HCT116 (cell line): ENCODE data around the gene S100A13. TPM values are rescaled to one million over a fixed set of nuclear protein-coding genes. Genes with fewer than 3 reads are reported as not detected.
"Not testable (repeated sequence)": the region's sequence is repeated elsewhere in the genome, so short reads cannot be mapped to it uniquely, and the experiment has no call there.

Experiments used
- ATAC-seq: fragments of 200-7000 bp; cut with Tn5 transposase; 2 replicates; pipeline ENCODE4 v1.9.1; 2020; ENCODE audit warnings: mild to moderate bottlenecking, moderate library complexity
- BruUV-seq: library from RNA; stranded (reverse); fragments of 400-500 nt; replicated peaks from 2 replicates; lab custom pipeline; 2021; lab: Mats Ljungman, UMichigan
- CTCF ChIA-PET: fragments of 300-600 bp; sonication (Branson Sonifier 250); formaldehyde crosslinking; loops from one replicate; lab custom pipeline; 2021; ENCODE audit warnings: antibody characterized with exemption; lab: Charles Lee
- POLR2A ChIA-PET: fragments of 300-600, 350-600 bp; sonication (Branson Sonifier 250); formaldehyde crosslinking; loops from one replicate; lab custom pipeline; 2021; ENCODE audit warnings: antibody characterized with exemption; lab: Charles Lee
- RAD21 ChIA-PET, 2 experiments: fragments of 300-600 bp; sonication (Branson Sonifier 250); formaldehyde crosslinking; loops; one replicate each; lab custom pipeline; 2023; ENCODE audit warnings: low total read pairs in 2 of 2; ENCODE audit not compliant: uncharacterized antibody in 2 of 2, unreplicated experiment in 2 of 2, low non-redundant PET in 1 of 2; lab: Charles Lee
- DNase-seq: peaks from one replicate; pipeline ENCODE4 v3.0.0-alpha.2; 2010; ENCODE audit warnings: low read depth, low spot score
- H2AFZ ChIP-seq: fragments of 200-600 bp; shearing (Covaris generic), sonication (generic); 2 replicates; pipeline ENCODE4 v1.6.1; 2017; ENCODE audit warnings: low read depth, mixed run types, mixed read lengths, antibody characterized with exemption, low read length; ENCODE audit not compliant: poor library complexity, severe bottlenecking
- H3K27ac ChIP-seq: 2 replicates; pipeline ENCODE4 v1.5.1; 2012; ENCODE audit warnings: low read depth, low read length
- H3K27me3 ChIP-seq: fragments of 200-600 bp; sonication (generic); 2 replicates; pipeline ENCODE4 v1.6.1; 2016; ENCODE audit warnings: mixed run types, low read length, mixed read lengths; ENCODE audit not compliant: insufficient read depth
- H3K36me3 ChIP-seq, 2 experiments: fragments of 200-500 bp in 1 of 2; fragments of 200-600 bp in 1 of 2; sonication (Bioruptor generic) in 1 of 2; sonication (generic) in 1 of 2; 2 replicates each; pipeline versions ENCODE4 v1.5.1 to v1.6.1; 2014 to 2016; ENCODE audit warnings: low read length in 2 of 2, inconsistent platforms in 1 of 2, mixed read lengths in 1 of 2, mixed run types in 1 of 2; ENCODE audit not compliant: insufficient read depth in 2 of 2, control insufficient read depth in 1 of 2
- H3K4me1 ChIP-seq, 2 experiments: fragments of 200-600 bp in 1 of 2; sonication (generic) in 1 of 2; 2 replicates each; pipeline versions ENCODE4 v1.5.1 to v1.6.1; 2012 to 2017; ENCODE audit warnings: low read length in 2 of 2, inconsistent platforms in 1 of 2, mild to moderate bottlenecking in 1 of 2, mixed read lengths in 1 of 2, mixed run types in 1 of 2, moderate library complexity in 1 of 2; ENCODE audit not compliant: insufficient read depth in 2 of 2, control insufficient read depth in 1 of 2
- H3K4me2 ChIP-seq: fragments of 200-600 bp; sonication (generic); 2 replicates; pipeline ENCODE4 v1.6.1; 2017; ENCODE audit warnings: mixed run types, low read length, mixed read lengths
- H3K4me3 ChIP-seq, 2 experiments: fragments of 200-600 bp in 1 of 2; sonication (generic) in 1 of 2; replicated peaks in 1 of 2; 2 replicates each; pipeline ENCODE4 v1.5.1; 2011 to 2016; ENCODE audit warnings: low read length in 2 of 2, control low read depth in 1 of 2, low read depth in 1 of 2, mild to moderate bottlenecking in 1 of 2, mixed read lengths in 1 of 2, mixed run types in 1 of 2
- H3K79me2 ChIP-seq: fragments of 200-600 bp; sonication (generic); 2 replicates; pipeline ENCODE4 v1.6.1; 2017; ENCODE audit warnings: mild to moderate bottlenecking, mixed run types, low read length, moderate library complexity, mixed read lengths; ENCODE audit not compliant: insufficient read depth
- H3K9ac ChIP-seq: fragments of 200-600 bp; sonication (generic); 2 replicates; pipeline ENCODE4 v1.6.1; 2016; ENCODE audit warnings: low read length, mixed read lengths
- H3K9me2 ChIP-seq: fragments of 200-600 bp; sonication (generic), shearing (Covaris generic); 2 replicates; pipeline ENCODE4 v1.6.1; 2017; ENCODE audit warnings: mixed run types, mild to moderate bottlenecking, moderate library complexity; ENCODE audit not compliant: insufficient read depth
- H3K9me3 ChIP-seq, 2 experiments: fragments of 200-500 bp in 1 of 2; fragments of 200-600 bp in 1 of 2; sonication (Bioruptor generic) in 1 of 2; sonication (generic) in 1 of 2; 2 replicates each; pipeline ENCODE4 v1.6.1; 2014 to 2017; ENCODE audit warnings: low read length in 2 of 2, mixed read lengths in 2 of 2, inconsistent platforms in 1 of 2, low read depth in 1 of 2, mild to moderate bottlenecking in 1 of 2, mixed run types in 1 of 2, moderate library complexity in 1 of 2; ENCODE audit not compliant: control insufficient read depth in 1 of 2, insufficient read depth in 1 of 2
- H4K20me1 ChIP-seq: fragments of 200-600 bp; sonication (generic), shearing (Covaris generic); 2 replicates; pipeline ENCODE4 v1.6.1; 2017; ENCODE audit warnings: mixed run types, mild to moderate bottlenecking, moderate library complexity; ENCODE audit not compliant: insufficient read depth
- CEBPB ChIP-seq: IDR thresholded peaks from 2 replicates; pipeline ENCODE4 v1.6.1; 2012; ENCODE audit warnings: low read depth
- CTCF ChIP-seq, 3 experiments: fragments of 200-600 bp in 1 of 3; sonication (generic) in 1 of 3; IDR thresholded peaks in 2 of 3; conservative IDR thresholded peaks in 1 of 3; 2 replicates each; pipeline ENCODE4 v1.5.1; 2012 to 2017; ENCODE audit warnings: low read depth in 2 of 3, low read length in 2 of 3, antibody characterized with exemption in 1 of 3, borderline replicate concordance in 1 of 3, control low read depth in 1 of 3, mild to moderate bottlenecking in 1 of 3, mixed read lengths in 1 of 3, mixed run types in 1 of 3, moderate library complexity in 1 of 3; ENCODE audit not compliant: insufficient read depth in 1 of 3
- EGR1 ChIP-seq: IDR thresholded peaks from 2 replicates; pipeline ENCODE4 v1.6.1; 2012; ENCODE audit warnings: low read depth
- ELF1 ChIP-seq: IDR thresholded peaks from 2 replicates; pipeline ENCODE4 v1.6.1; 2012; ENCODE audit warnings: low read depth, borderline replicate concordance
- JUND ChIP-seq: IDR thresholded peaks from 2 replicates; pipeline ENCODE4 v1.6.1; 2012
- SRF ChIP-seq: IDR thresholded peaks from 2 replicates; pipeline ENCODE4 v1.6.1; 2012; ENCODE audit warnings: low read depth
- TCF7L2 ChIP-seq: IDR thresholded peaks from 2 replicates; pipeline ENCODE4 v1.7.0; 2011; ENCODE audit warnings: borderline replicate concordance, inconsistent platforms; ENCODE audit not compliant: insufficient read depth, insufficient read length; ENCODE audit errors: extremely low read depth
- YY1 ChIP-seq: IDR thresholded peaks from 2 replicates; pipeline ENCODE4 v1.6.1; 2011; ENCODE audit warnings: low read length, low read depth, moderate library complexity, mild to moderate bottlenecking; ENCODE audit not compliant: insufficient replicate concordance; ENCODE audit errors: extremely low read depth
- intact Hi-C: fragments of 100-400 bp; cut with micrococcal nuclease; formaldehyde crosslinking; loops from 2 replicates; pipeline ENCODE4 v1.10.0; 2022
- total RNA-seq: library from RNA; stranded (reverse); gene quantifications from one replicate; pipeline ENCODE4 v1.2.1, GENCODE V29; 2021; ENCODE audit not compliant: unreplicated experiment

The S100A13 gene
- total RNA-seq, 1 experiment from 2014 or later = 143 TPM

- Histone ChIP-seq H3K4me1 (peaks cover 0 to 6% of the 10 kb centered on the region in 2 experiments; a peak in 2 of 4 replicates), H3K9me2 (no peaks in the 10 kb centered on the region), H3K9me3 (no peaks in the 10 kb centered on the region), H3K79me2 (no peaks in the 10 kb centered on the region), H3K27ac (no peak overlapping the region), H3K9ac (no peak overlapping the region), H4K20me1 (no peaks in the 10 kb centered on the region), H3K27me3 (no peaks in the 10 kb centered on the region), H3K36me3 (no peaks in the 10 kb centered on the region), H3K4me3 (no peak overlapping the region), H2AFZ (no peak overlapping the region), H3K4me2 (no peak overlapping the region)
- BruUV-seq = no TSS peak
- DNase-seq = no peak
- intact Hi-C loops = no loop called here
- TF ChIP-seq TCF7L2 = no peak
- RAD21 ChIA-PET = no interaction called here
- POLR2A ChIA-PET = interaction anchor here (0.8 to 1.1 kb wide), 3 partner anchors 11 to 39 kb away, joined by 3 read pairs; partner anchors contain the start of gene S100A13
- CTCF ChIA-PET = no interaction called here
- no peak for ATAC-seq
Observed at GRCh38 chr1:153588482-153588881, 38.8 kb downstream of the S100A13 start.

GRCh38 chr1:153588033-153588432 is 39.3 kb downstream of the S100A13 start:
- BruUV-seq, H3K36me3 ChIP-seq, H3K9me2 ChIP-seq, H3K9ac ChIP-seq, H3K27ac ChIP-seq, H4K20me1 ChIP-seq, H3K4me2 ChIP-seq, H3K4me3 ChIP-seq, H3K9me3 ChIP-seq, H3K27me3 ChIP-seq, H3K4me1 ChIP-seq, H3K79me2 ChIP-seq, intact Hi-C loops, CTCF ChIA-PET, ATAC-seq, H2AFZ ChIP-seq, DNase-seq, RAD21 ChIA-PET: not testable (repeated sequence)
- POLR2A ChIA-PET = interaction anchor here (0.8 to 1.1 kb wide), 3 partner anchors 11 to 39 kb away, joined by 3 read pairs; partner anchors contain the start of gene S100A13

DNA sequence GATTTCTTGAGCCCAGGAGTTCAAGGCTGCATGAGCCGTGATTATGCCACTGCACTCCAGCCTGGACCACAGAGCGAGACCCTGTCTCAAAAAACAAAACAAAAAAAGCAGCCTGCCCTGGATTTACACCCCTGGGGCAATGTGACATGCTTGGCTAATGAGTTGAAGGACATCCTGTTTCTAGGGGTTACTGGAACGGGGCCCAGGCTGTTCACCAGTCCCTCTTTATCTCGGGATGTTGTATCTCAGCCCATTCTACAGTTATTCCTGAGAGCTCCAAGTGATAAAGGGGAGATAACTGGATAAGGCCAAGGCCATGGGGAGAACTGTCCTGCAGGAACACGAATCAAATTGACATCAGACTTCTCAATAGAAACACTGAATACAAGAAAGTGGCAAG is 40.0 kb downstream of the S100A13 start:
- Histone ChIP-seq H3K27me3 (no peaks in the 10 kb centered on the region), H4K20me1 (no peaks in the 10 kb centered on the region), H2AFZ (no peak overlapping the region), H3K9ac (no peak overlapping the region), H3K27ac (no peak overlapping the region), H3K36me3 (no peaks in the 10 kb centered on the region), H3K9me2 (no peaks in the 10 kb centered on the region), H3K4me3 (no peak overlapping the region), H3K4me1 (peaks cover 0 to 6% of the 10 kb centered on the region in 2 experiments; a peak in 2 of 4 replicates), H3K9me3 (no peaks in the 10 kb centered on the region), H3K79me2 (no peaks in the 10 kb centered on the region), H3K4me2 (no peak overlapping the region)
- POLR2A ChIA-PET = no interaction called here
- DNase-seq (no peak), ATAC-seq (no peak)
- no TSS peak for BruUV-seq
- intact Hi-C loops = no loop called here
- RAD21 ChIA-PET = no interaction called here
- CTCF ChIA-PET = no interaction called here
- TF ChIP-seq CTCF (IDR thresholded peaks at IDR 0.05 in 2 of 3, conservative IDR thresholded peaks at IDR 0.05 in 1 of 3; ENCODE audit: borderline replicate concordance in 1 of 3, insufficient read depth in 1 of 3, low read depth in 2 of 3, low read length in 2 of 3) (no peak), SRF (no peak), YY1 (no peak), CEBPB (no peak), ELF1 (no peak), EGR1 (no peak), JUND (no peak)
